H9 (cell line): ENCODE data around the gene SFTPA2. TPM values are rescaled to one million over a fixed set of nuclear protein-coding genes. Genes with fewer than 3 reads are reported as not detected.

Source experiments
- DNase-seq: peaks from one replicate; pipeline ENCODE4 v3.0.0-alpha.2; 2017
- H2AFZ ChIP-seq: one replicate; pipeline ENCODE4 v1.6.1; 2013; ENCODE audit warnings: mild to moderate bottlenecking, low read length, control low read depth, moderate library complexity
- H2AK5ac ChIP-seq: 2 replicates; pipeline ENCODE4 v1.6.1; 2013; ENCODE audit warnings: low read length, control low read depth, mixed read lengths; ENCODE audit not compliant: insufficient read length
- H2BK120ac ChIP-seq: one replicate; pipeline ENCODE4 v1.6.1; 2013; ENCODE audit warnings: low read depth, mild to moderate bottlenecking, low read length, control low read depth, inconsistent platforms; ENCODE audit not compliant: poor library complexity, severe bottlenecking
- H2BK12ac ChIP-seq: 2 replicates; pipeline ENCODE4 v1.6.1; 2013; ENCODE audit warnings: low read length, control low read depth, mixed read lengths, low read depth; ENCODE audit not compliant: insufficient read length
- H2BK15ac ChIP-seq: 2 replicates; pipeline ENCODE4 v1.6.1; 2013; ENCODE audit warnings: low read depth, low read length, control low read depth
- H2BK20ac ChIP-seq: one replicate; pipeline ENCODE4 v1.6.1; 2013; ENCODE audit warnings: low read depth, mild to moderate bottlenecking, low read length, control low read depth, inconsistent platforms; ENCODE audit not compliant: poor library complexity, severe bottlenecking
- H2BK5ac ChIP-seq: 2 replicates; pipeline ENCODE4 v1.6.1; 2013; ENCODE audit warnings: low read length, control low read depth, mixed read lengths; ENCODE audit not compliant: insufficient read length
- H3K14ac ChIP-seq: 2 replicates; pipeline ENCODE4 v1.6.1; 2013; ENCODE audit warnings: low read length, control low read depth; ENCODE audit not compliant: insufficient read depth
- H3K18ac ChIP-seq: 2 replicates; pipeline ENCODE4 v1.6.1; 2013; ENCODE audit warnings: low read depth, mild to moderate bottlenecking, mixed read lengths, low read length, control low read depth; ENCODE audit not compliant: insufficient read length
- H3K23ac ChIP-seq: 2 replicates; pipeline ENCODE4 v1.6.1; 2013; ENCODE audit warnings: low read length, control low read depth, mixed read lengths, low read depth; ENCODE audit not compliant: insufficient read length
- H3K23me2 ChIP-seq: 2 replicates; pipeline ENCODE4 v1.6.1; 2013; ENCODE audit warnings: low read depth, mild to moderate bottlenecking, mixed read lengths, low read length, control low read depth; ENCODE audit not compliant: insufficient read length, poor library complexity, severe bottlenecking
- H3K27ac ChIP-seq: 2 replicates; pipeline ENCODE4 v1.5.1; 2013; ENCODE audit warnings: low read length, control low read depth, mixed read lengths, low read depth; ENCODE audit not compliant: insufficient read length
- H3K27me3 ChIP-seq: 2 replicates; pipeline ENCODE4 v1.6.1; 2013; ENCODE audit warnings: low read length, control low read depth, inconsistent platforms; ENCODE audit not compliant: insufficient read depth
- H3K4ac ChIP-seq: 2 replicates; pipeline ENCODE4 v1.6.1; 2013; ENCODE audit warnings: low read depth, mild to moderate bottlenecking, control low read depth, inconsistent platforms, low read length, moderate library complexity
- H3K4me1 ChIP-seq: 2 replicates; pipeline ENCODE4 v1.6.1; 2013; ENCODE audit warnings: low read length, control low read depth, inconsistent platforms; ENCODE audit not compliant: insufficient read depth
- H3K4me2 ChIP-seq: 2 replicates; pipeline ENCODE4 v1.6.1; 2013; ENCODE audit warnings: low read length, control low read depth, mixed read lengths; ENCODE audit not compliant: insufficient read length, insufficient read depth
- H3K56ac ChIP-seq: 2 replicates; pipeline ENCODE4 v1.6.1; 2013; ENCODE audit warnings: low read depth, mild to moderate bottlenecking, mixed read lengths, low read length, control low read depth; ENCODE audit not compliant: insufficient read length
- H3K79me1 ChIP-seq: 2 replicates; pipeline ENCODE4 v1.6.1; 2013; ENCODE audit warnings: low read depth, mild to moderate bottlenecking, moderate library complexity, low read length, control low read depth, inconsistent platforms; ENCODE audit not compliant: insufficient read depth, poor library complexity, severe bottlenecking
- H3K79me2 ChIP-seq: 2 replicates; pipeline ENCODE4 v1.6.1; 2013; ENCODE audit warnings: low read length, control low read depth, inconsistent platforms; ENCODE audit not compliant: insufficient read depth
- H3K9ac ChIP-seq: 2 replicates; pipeline ENCODE4 v1.6.1; 2013; ENCODE audit warnings: low read length, control low read depth, mixed read lengths; ENCODE audit not compliant: insufficient read length; ENCODE audit errors: extremely low read depth
- H3K9me3 ChIP-seq: one replicate; pipeline ENCODE4 v1.6.1; 2013; ENCODE audit warnings: low read depth, low read length, inconsistent platforms; ENCODE audit not compliant: control insufficient read depth
- H3T11ph ChIP-seq: one replicate; pipeline ENCODE4 v1.6.1; 2013; ENCODE audit warnings: mild to moderate bottlenecking, low read length, control low read depth, inconsistent platforms
- H4K20me1 ChIP-seq: one replicate; pipeline ENCODE4 v1.6.1; 2013; ENCODE audit not compliant: control insufficient read depth, insufficient read length, insufficient read depth
- H4K5ac ChIP-seq: 2 replicates; pipeline ENCODE4 v1.6.1; 2013; ENCODE audit warnings: low read depth, mild to moderate bottlenecking, mixed read lengths, low read length, control low read depth; ENCODE audit not compliant: insufficient read length
- H4K8ac ChIP-seq: replicated peaks from 2 replicates; pipeline ENCODE4 v1.6.1; 2013; ENCODE audit warnings: low read length, control low read depth, mixed read lengths, low read depth; ENCODE audit not compliant: insufficient read length
- H4K91ac ChIP-seq: 2 replicates; pipeline ENCODE4 v1.6.1; 2013; ENCODE audit warnings: low read depth, mild to moderate bottlenecking, moderate library complexity, mixed read lengths, low read length, control low read depth; ENCODE audit not compliant: insufficient read length
- H3K27ac Mint-ChIP-seq, 3 experiments: 2 replicates in 2 of 3; 3 replicates in 1 of 3; pipeline ENCODE4 v1.8.0; 2020 to 2021; ENCODE audit warnings: mixed read lengths in 3 of 3, mild to moderate bottlenecking in 1 of 3, moderate library complexity in 1 of 3
- H3K27me3 Mint-ChIP-seq: 2 replicates; pipeline ENCODE4 v1.8.0; 2021; ENCODE audit warnings: low read depth, mild to moderate bottlenecking, moderate library complexity, mixed read lengths
- H3K36me3 Mint-ChIP-seq, 3 experiments: 2 replicates in 2 of 3; 3 replicates in 1 of 3; pipeline ENCODE4 v1.8.0; 2020 to 2021; ENCODE audit warnings: low read depth in 3 of 3, mixed read lengths in 3 of 3; ENCODE audit not compliant: insufficient read depth in 1 of 3
- H3K4me1 Mint-ChIP-seq, 2 experiments: 2 replicates each; pipeline ENCODE4 v1.8.0; 2020; ENCODE audit warnings: mixed read lengths in 2 of 2
- H3K4me3 Mint-ChIP-seq, 2 experiments: 2 replicates in 1 of 2; 3 replicates in 1 of 2; pipeline ENCODE4 v1.8.0; 2020 to 2021; ENCODE audit warnings: mild to moderate bottlenecking in 2 of 2, mixed read lengths in 2 of 2, moderate library complexity in 1 of 2
- H3K9me3 Mint-ChIP-seq, 2 experiments: 2 replicates in 1 of 2; 3 replicates in 1 of 2; pipeline ENCODE4 v1.8.0; 2020; ENCODE audit warnings: mild to moderate bottlenecking in 2 of 2, mixed read lengths in 2 of 2, moderate library complexity in 1 of 2
- total RNA-seq: library from RNA; stranded (reverse); gene quantifications from 2 replicates; pipeline ENCODE4 v1.2.1, GENCODE V29; 2021
- TF ChIP-seq, protein P1 (sequence below): fragments of 200-600 bp; sonication (generic); conservative IDR thresholded peaks from 3 replicates; pipeline ENCODE4 v1.8.0; 2021; ENCODE audit warnings: antibody characterized with exemption, mild to moderate bottlenecking

SFTPA2 gene
- total RNA-seq, 1 experiment from 2014 or later, result not detected

DNA sequence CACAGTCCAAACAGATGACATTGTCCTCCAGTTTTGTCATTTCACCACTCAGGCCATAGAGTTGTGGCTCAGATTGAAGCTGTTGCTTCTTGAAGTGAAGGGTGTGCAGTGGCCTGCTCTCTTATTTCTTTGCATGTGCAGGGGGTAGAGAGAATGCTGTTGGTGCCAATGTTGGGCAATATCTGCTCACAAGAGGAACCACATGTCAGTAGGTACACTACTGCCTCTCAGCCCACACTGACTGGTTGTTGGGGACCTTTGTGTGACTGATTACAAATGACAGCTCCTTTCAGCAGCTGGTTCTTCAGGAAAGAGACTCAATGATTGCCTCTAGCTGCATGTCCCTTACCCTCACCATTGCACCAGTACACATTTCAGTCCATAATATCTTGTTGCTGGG lies 28.6 kb upstream of the SFTPA2 start:
- Mint-ChIP-seq H3K36me3 (no peaks in the 10 kb centered on the region), H3K4me3 (no peak overlapping the region), H3K4me1 (no peaks in the 10 kb centered on the region), H3K27ac (no peak overlapping the region), H3K9me3 (no peaks in the 10 kb centered on the region; a peak in 2 of 5 replicates), H3K27me3 (peaks cover 34% of the 10 kb centered on the region)
- no peak overlapping the region for H2BK5ac ChIP-seq
- H4K91ac ChIP-seq, result no peak overlapping the region
- no peak overlapping the region for H2AK5ac ChIP-seq
- no peak overlapping the region for H3K9ac ChIP-seq
- no peak overlapping the region for H3K56ac ChIP-seq
- no peak overlapping the region for H3K4ac ChIP-seq
- TF ChIP-seq, protein P1, sequence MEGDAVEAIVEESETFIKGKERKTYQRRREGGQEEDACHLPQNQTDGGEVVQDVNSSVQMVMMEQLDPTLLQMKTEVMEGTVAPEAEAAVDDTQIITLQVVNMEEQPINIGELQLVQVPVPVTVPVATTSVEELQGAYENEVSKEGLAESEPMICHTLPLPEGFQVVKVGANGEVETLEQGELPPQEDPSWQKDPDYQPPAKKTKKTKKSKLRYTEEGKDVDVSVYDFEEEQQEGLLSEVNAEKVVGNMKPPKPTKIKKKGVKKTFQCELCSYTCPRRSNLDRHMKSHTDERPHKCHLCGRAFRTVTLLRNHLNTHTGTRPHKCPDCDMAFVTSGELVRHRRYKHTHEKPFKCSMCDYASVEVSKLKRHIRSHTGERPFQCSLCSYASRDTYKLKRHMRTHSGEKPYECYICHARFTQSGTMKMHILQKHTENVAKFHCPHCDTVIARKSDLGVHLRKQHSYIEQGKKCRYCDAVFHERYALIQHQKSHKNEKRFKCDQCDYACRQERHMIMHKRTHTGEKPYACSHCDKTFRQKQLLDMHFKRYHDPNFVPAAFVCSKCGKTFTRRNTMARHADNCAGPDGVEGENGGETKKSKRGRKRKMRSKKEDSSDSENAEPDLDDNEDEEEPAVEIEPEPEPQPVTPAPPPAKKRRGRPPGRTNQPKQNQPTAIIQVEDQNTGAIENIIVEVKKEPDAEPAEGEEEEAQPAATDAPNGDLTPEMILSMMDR, result no peak
- no peak overlapping the region for H2BK15ac ChIP-seq
- H3K23ac ChIP-seq, result no peak overlapping the region
- H3K9me3 ChIP-seq, result no peaks in the 10 kb centered on the region
- no peak overlapping the region for H4K5ac ChIP-seq
- H3K79me2 ChIP-seq, result no peaks in the 10 kb centered on the region
- H2AFZ ChIP-seq, result no peak overlapping the region
- H3K18ac ChIP-seq, result no peak overlapping the region
- H2BK120ac ChIP-seq, result no peak overlapping the region
- no peak overlapping the region for H3T11ph ChIP-seq
- H3K23me2 ChIP-seq, result no peaks in the 10 kb centered on the region
- H2BK20ac ChIP-seq, result no peak overlapping the region
- H3K4me2 ChIP-seq, result no peak overlapping the region
- H3K27ac ChIP-seq, result no peak overlapping the region
- no peaks in the 10 kb centered on the region for H4K20me1 ChIP-seq
- no peaks in the 10 kb centered on the region for H3K27me3 ChIP-seq
- H3K4me1 ChIP-seq, result no peaks in the 10 kb centered on the region
- H3K14ac ChIP-seq, result no peak overlapping the region
- no peak overlapping the region for H2BK12ac ChIP-seq
- H3K79me1 ChIP-seq, result no peaks in the 10 kb centered on the region
- no peak overlapping the region for H4K8ac ChIP-seq
- no peak for DNase-seq
